Endodermal cell (in vitro differentiated cells): ENCODE results near the gene TUB. TPM values are rescaled to one million over a fixed set of nuclear protein-coding genes. Genes with fewer than 3 reads are reported as not detected.

Experiments used
- DNase-seq: peaks from one replicate; pipeline ENCODE4 v3.0.0-alpha.2; 2017
- H3K27ac ChIP-seq: 2 replicates; pipeline ENCODE4 v1.5.1; 2013; ENCODE audit warnings: mild to moderate bottlenecking, low read depth, low read length, moderate library complexity
- H3K27me3 ChIP-seq: 2 replicates; pipeline ENCODE4 v1.6.1; 2013; ENCODE audit warnings: mild to moderate bottlenecking, low read length, moderate library complexity; ENCODE audit not compliant: insufficient read depth, control insufficient read depth, poor library complexity, severe bottlenecking
- H3K36me3 ChIP-seq: 2 replicates; pipeline ENCODE4 v1.7.0; 2013; ENCODE audit warnings: mild to moderate bottlenecking, low read length, moderate library complexity; ENCODE audit not compliant: control insufficient read depth, insufficient read depth
- H3K4me1 ChIP-seq: one replicate; pipeline ENCODE4 v1.7.0; 2013; ENCODE audit warnings: low read length; ENCODE audit not compliant: control insufficient read depth, insufficient read depth
- H3K4me3 ChIP-seq: 2 replicates; pipeline ENCODE4 v1.5.1; 2013; ENCODE audit warnings: mild to moderate bottlenecking, low read length, moderate library complexity
- H3K9ac ChIP-seq: 2 replicates; pipeline ENCODE4 v1.6.1; 2013; ENCODE audit warnings: mild to moderate bottlenecking, low read length, moderate library complexity; ENCODE audit not compliant: poor library complexity, severe bottlenecking; ENCODE audit errors: extremely low read depth
- H3K9me3 ChIP-seq: 2 replicates; pipeline ENCODE4 v1.6.1; 2013; ENCODE audit warnings: mild to moderate bottlenecking, low read length, moderate library complexity; ENCODE audit not compliant: control insufficient read depth
- H3K27ac Mint-ChIP-seq: 2 replicates; pipeline ENCODE4 v1.8.0; 2020; ENCODE audit warnings: mixed read lengths
- H3K27me3 Mint-ChIP-seq: 2 replicates; pipeline ENCODE4 v1.8.0; 2021; ENCODE audit warnings: mild to moderate bottlenecking, mixed read lengths; ENCODE audit not compliant: insufficient read depth
- H3K36me3 Mint-ChIP-seq: 2 replicates; pipeline ENCODE4 v1.8.0; 2020; ENCODE audit warnings: low read depth, mixed read lengths
- H3K4me1 Mint-ChIP-seq: 2 replicates; pipeline ENCODE4 v1.8.0; 2020; ENCODE audit warnings: mixed read lengths
- H3K4me3 Mint-ChIP-seq: 2 replicates; pipeline ENCODE4 v1.8.0; 2020; ENCODE audit warnings: mild to moderate bottlenecking, moderate library complexity, mixed read lengths
- H3K9me3 Mint-ChIP-seq: 2 replicates; pipeline ENCODE4 v1.8.0; 2020; ENCODE audit warnings: mild to moderate bottlenecking, mixed read lengths
- WGBS, 2 experiments: methylation state at CpG; one replicate each; pipeline versions ENCODE4 v1.1.5 to v1.1.7; 2013; ENCODE audit warnings: missing lambda C conversion rate in 2 of 2, mixed read lengths in 1 of 2; ENCODE audit not compliant: insufficient coverage in 1 of 2, insufficient read length in 1 of 2; 5-methylcytosine and 5-hydroxymethylcytosine counted together
- total RNA-seq, 2 donors: library from RNA; stranded (reverse); fragmentation: NEBNext Ultra II Directional in 1 of 2; extraction: Animal tissue kit (Norgen Biotek cat#: 25700) in 1 of 2; gene quantifications; 2 replicates in 1 of 2; 3 replicates in 1 of 2; pipeline ENCODE4 v1.2.1, GENCODE V29; 2021
- TF ChIP-seq, protein P1 (sequence below): fragments of 200-600 bp; sonication (generic); conservative IDR thresholded peaks from 2 replicates; pipeline ENCODE4 v1.5.0; 2021; ENCODE audit warnings: antibody characterized with exemption, mild to moderate bottlenecking

The TUB gene
- total RNA-seq, 2 donors from 2014 or later: 15.8 to 29.9 TPM

- H3K9me3 Mint-ChIP-seq: no peaks in the 10 kb centered on the region
- H3K4me1 Mint-ChIP-seq: peaks cover 19% of the 10 kb centered on the region
- H3K27ac Mint-ChIP-seq: no peak overlapping the region
- peak; percentile 45 for DNase-seq
- TF ChIP-seq, protein P1, sequence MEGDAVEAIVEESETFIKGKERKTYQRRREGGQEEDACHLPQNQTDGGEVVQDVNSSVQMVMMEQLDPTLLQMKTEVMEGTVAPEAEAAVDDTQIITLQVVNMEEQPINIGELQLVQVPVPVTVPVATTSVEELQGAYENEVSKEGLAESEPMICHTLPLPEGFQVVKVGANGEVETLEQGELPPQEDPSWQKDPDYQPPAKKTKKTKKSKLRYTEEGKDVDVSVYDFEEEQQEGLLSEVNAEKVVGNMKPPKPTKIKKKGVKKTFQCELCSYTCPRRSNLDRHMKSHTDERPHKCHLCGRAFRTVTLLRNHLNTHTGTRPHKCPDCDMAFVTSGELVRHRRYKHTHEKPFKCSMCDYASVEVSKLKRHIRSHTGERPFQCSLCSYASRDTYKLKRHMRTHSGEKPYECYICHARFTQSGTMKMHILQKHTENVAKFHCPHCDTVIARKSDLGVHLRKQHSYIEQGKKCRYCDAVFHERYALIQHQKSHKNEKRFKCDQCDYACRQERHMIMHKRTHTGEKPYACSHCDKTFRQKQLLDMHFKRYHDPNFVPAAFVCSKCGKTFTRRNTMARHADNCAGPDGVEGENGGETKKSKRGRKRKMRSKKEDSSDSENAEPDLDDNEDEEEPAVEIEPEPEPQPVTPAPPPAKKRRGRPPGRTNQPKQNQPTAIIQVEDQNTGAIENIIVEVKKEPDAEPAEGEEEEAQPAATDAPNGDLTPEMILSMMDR: no peak
- no peak overlapping the region for H3K4me3 Mint-ChIP-seq
- 80 to 86% methylated on average over 11 to 13 of the region's 13 CpGs for WGBS, 2 experiments
- no peaks in the 10 kb centered on the region for H3K27me3 ChIP-seq
- H3K9ac ChIP-seq: no peak overlapping the region
- peaks cover 12% of the 10 kb centered on the region for H3K27me3 Mint-ChIP-seq
- H3K4me1 ChIP-seq: peaks cover 11% of the 10 kb centered on the region
- H3K36me3 Mint-ChIP-seq: no peaks in the 10 kb centered on the region
- no peak overlapping the region for H3K4me3 ChIP-seq
- no peaks in the 10 kb centered on the region for H3K9me3 ChIP-seq
- H3K27ac ChIP-seq: no peak overlapping the region
- no peaks in the 10 kb centered on the region for H3K36me3 ChIP-seq
These were observed 13.0 kb upstream of the TUB start for GRCh38 chr11:8067929-8068575.

DNA sequence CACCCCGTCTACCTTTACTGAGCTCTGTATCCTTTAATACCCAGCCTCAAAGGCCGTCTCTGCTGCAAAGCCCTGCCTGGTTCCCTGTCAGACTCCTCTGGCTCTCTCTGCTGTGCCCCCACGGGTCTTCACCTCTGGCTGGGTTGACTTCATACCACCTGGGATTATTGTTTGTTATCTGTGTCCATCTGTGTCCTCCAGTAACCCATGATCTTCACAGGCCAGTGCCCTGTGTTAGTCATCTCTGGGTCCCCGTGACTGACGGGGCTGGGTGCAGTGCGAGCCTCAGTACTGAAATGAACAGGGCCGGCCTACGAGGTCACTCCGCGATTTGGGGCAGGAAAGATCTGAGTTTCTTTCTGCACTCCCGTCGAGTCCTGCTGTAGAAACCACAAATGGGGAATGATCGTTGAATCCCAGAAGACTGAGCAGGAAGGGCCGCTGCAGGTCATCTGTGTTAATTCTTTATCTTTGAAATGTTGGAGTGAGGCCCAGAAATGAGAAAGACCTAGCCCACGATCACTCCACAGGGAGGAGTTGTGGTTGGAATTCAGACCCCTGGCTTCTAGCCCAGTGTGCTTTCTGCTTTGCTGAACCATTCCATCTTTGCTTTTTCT lies 12.3 kb upstream of the TUB start:
- Mint-ChIP-seq H3K27ac (no peak overlapping the region), H3K4me3 (no peak overlapping the region), H3K27me3 (peaks cover 12% of the 10 kb centered on the region), H3K36me3 (no peaks in the 10 kb centered on the region), H3K4me1 (peaks cover 25% of the 10 kb centered on the region), H3K9me3 (no peaks in the 10 kb centered on the region)
- Histone ChIP-seq H3K27ac (no peak overlapping the region), H3K27me3 (no peaks in the 10 kb centered on the region), H3K36me3 (no peaks in the 10 kb centered on the region), H3K4me3 (no peak overlapping the region), H3K9me3 (no peaks in the 10 kb centered on the region), H3K9ac (no peak overlapping the region), H3K4me1 (peaks cover 11% of the 10 kb centered on the region)
- 84 to 89% methylated on average over 12 to 15 of the region's 15 CpGs for WGBS, 2 experiments
- TF ChIP-seq, protein P1: no peak
- peak; percentile 45 for DNase-seq

GRCh38 chr11:8069771-8070170 lies 11.2 kb upstream of the TUB start:
- Histone ChIP-seq H3K4me1 (peaks cover 11% of the 10 kb centered on the region), H3K27me3 (no peaks in the 10 kb centered on the region), H3K4me3 (no peak overlapping the region), H3K9me3 (no peaks in the 10 kb centered on the region), H3K27ac (no peak overlapping the region), H3K9ac (no peak overlapping the region), H3K36me3 (no peaks in the 10 kb centered on the region)
- Mint-ChIP-seq H3K4me1 (peaks cover 25% of the 10 kb centered on the region), H3K36me3 (no peaks in the 10 kb centered on the region), H3K9me3 (no peaks in the 10 kb centered on the region), H3K4me3 (no peak overlapping the region), H3K27me3 (peaks cover 9% of the 10 kb centered on the region), H3K27ac (no peak overlapping the region)
- 92 to 94% methylated on average over 6 to 8 of the region's 8 CpGs for WGBS, 2 experiments
- peak; percentile 26 for DNase-seq
- TF ChIP-seq, protein P1: no peak
